Adrenal gland (tissue), 12 donors: ENCODE data around the gene PIEZO1. TPM values are rescaled to one million over a fixed set of nuclear protein-coding genes. Genes with fewer than 3 reads are reported as not detected.
A peak's percentile ranks its signal among the peaks of the same experiment; 100 is the strongest.

Experiments
- DNase-seq, 7 donors: peaks; one replicate each; pipeline ENCODE4 v3.0.0-alpha.2; 2019 to 2020
- H3K27ac ChIP-seq, 5 donors: fragments of 200-600 bp; sonication (generic) in 4 of 5; 1 replicate in 3 of 5; 2 replicates in 2 of 5; pipeline versions ENCODE4 v1.5.1 to v1.8.0; 2016 to 2020; ENCODE audit warnings: mild to moderate bottlenecking in 1 of 5
- H3K27me3 ChIP-seq: fragments of 200-600 bp; 2 replicates; pipeline ENCODE4 v1.8.0; 2021
- H3K36me3 ChIP-seq, 2 donors: fragments of 200-600 bp; replicated peaks in 1 of 2; 1 replicate in 1 of 2; 2 replicates in 1 of 2; pipeline versions ENCODE4 v1.5.1 to v1.8.0; 2018 to 2022
- H3K4me1 ChIP-seq, 2 donors: fragments of 200-600 bp; replicated peaks in 1 of 2; 1 replicate in 1 of 2; 2 replicates in 1 of 2; pipeline versions ENCODE4 v1.5.1 to v1.8.0; 2018 to 2021
- H3K4me3 ChIP-seq, 4 donors: fragments of 200-600 bp; sonication (generic) in 3 of 4; one replicate each; pipeline ENCODE4 v1.5.1; 2016 to 2018
- H3K9me3 ChIP-seq, 3 donors: fragments of 200-600 bp; sonication (generic) in 1 of 3; replicated peaks in 1 of 3; 1 replicate in 2 of 3; 2 replicates in 1 of 3; pipeline versions ENCODE4 v1.5.1 to v1.8.0; 2016 to 2021
- CTCF ChIP-seq, 6 experiments: fragments of 450-650 bp in 4 of 6; fragments of 200-600 bp in 2 of 6; sonication (generic) in 1 of 6; IDR thresholded peaks; 1 replicate in 5 of 6; 2 replicates in 1 of 6; pipeline versions ENCODE4 v1.5.1 to v1.8.0; 2016 to 2021; ENCODE audit warnings: antibody characterized with exemption in 6 of 6, mild to moderate bottlenecking in 2 of 6, moderate library complexity in 1 of 6
- POLR2A ChIP-seq, 2 donors: fragments of 450-650 bp; IDR thresholded peaks; one replicate each; pipeline ENCODE4 v1.6.1; 2017; ENCODE audit warnings: antibody characterized with exemption in 2 of 2, mild to moderate bottlenecking in 2 of 2, moderate library complexity in 1 of 2
- WGBS, 4 donors: extraction: QIAGEN DNeasy Blood & Tissue Kit in 2 of 4; methylation state at CpG; one replicate each; pipeline versions ENCODE4 v1.1.5 to v1.1.7; 2013 to 2017; 5-methylcytosine and 5-hydroxymethylcytosine counted together
- intact Hi-C, 2 donors: fragments of 100-400 bp; cut with DNase I; formaldehyde crosslinking; loops; one replicate each; pipeline versions ENCODE4 v1.14.1 to v1.15.0; 2022 to 2023
- polyA plus RNA-seq, 3 donors: library from polyadenylated mRNA; stranded (reverse); fragments of 200-250 nt in 2 of 3; fragments of 350-450 nt in 1 of 3; fragmentation: Illumina TruSeq in 1 of 3; extraction: RNeasy Lipid Tissue Mini Kit (QIAGEN cat#74804) in 1 of 3; gene quantifications; one replicate each; pipeline ENCODE4 v1.2.3, GENCODE V29; 2013 to 2014
- total RNA-seq, 9 donors: library from RNA; depleted of rRNA in 4 of 9; stranded (reverse); fragments of >200 nt in 4 of 9; fragments of 120-200 nt in 1 of 9; fragmentation: NEBNext Ultra II Directional in 1 of 9; extraction: Animal tissue kit (Norgen Biotek cat#: 25700) in 1 of 9; gene quantifications; one replicate each; pipeline versions ENCODE4 v1.1.0 to v1.2.4, GENCODE V29; 2013 to 2023
- donor health status: healthy with polysubstance abuse.
- donor health status: Bipolar disorder and iron deficiency.
- donor health status: DM: yes; HTN: yes; CAD: no.
- donor health status: DM: no; HTN: no; CAD: no.
- donor health status: DM: no; HTN: no; CAD: no.
- donor health status: DM: yes; HTN: yes; CAD: no.

Gene PIEZO1
- total and polyA plus RNA-seq, 12 donors: 7.9 to 327 (median 92.4) TPM

GRCh38 chr16:88698646-88699045 is 86.4 kb downstream of the PIEZO1 start:
- Histone ChIP-seq H3K36me3 (peaks cover 0 to 40% of the 10 kb centered on the region in 2 donors), H3K27me3 (no peaks in the 10 kb centered on the region), H3K4me1 (peaks cover 16 to 25% of the 10 kb centered on the region in 2 donors), H3K9me3 (no peaks in the 10 kb centered on the region), H3K4me3 (no peak overlapping the region), H3K27ac (no peak overlapping the region)
- DNase-seq: no peak
- no peak for TF ChIP-seq CTCF (IDR thresholded peaks at IDR 0.05)
- TF ChIP-seq POLR2A (IDR thresholded peaks at IDR 0.05): no peak
- 90 to 97% (median 95%) methylated on average over 22 to 25 of the region's 25 CpGs; no CpG with 5 or more reads in 1 of the 4 donors for WGBS, 4 donors
- intact Hi-C loops: no loop called here

- H3K9me3 ChIP-seq: no peaks in the 10 kb centered on the region
- DNase-seq: no peak
- TF ChIP-seq CTCF (IDR thresholded peaks at IDR 0.05) (peak in 3 of 6 experiments; percentile 13 to 26 (median 22)), POLR2A (IDR thresholded peaks at IDR 0.05) (no peak)
- H3K4me1 ChIP-seq: peaks cover 16 to 22% of the 10 kb centered on the region in 2 donors
- intact Hi-C loops: no loop called here
- peaks cover 0 to 40% of the 10 kb centered on the region in 2 donors for H3K36me3 ChIP-seq
- peak overlapping the region in 1 of 5 donors; percentile 69 for H3K27ac ChIP-seq
- H3K27me3 ChIP-seq: no peaks in the 10 kb centered on the region
- no peak overlapping the region for H3K4me3 ChIP-seq
- 81 to 86% (median 84%) methylated on average over 31 to 37 of the region's 37 CpGs for WGBS, 4 donors
These were observed 87.0 kb downstream of the PIEZO1 start for GRCh38 chr16:88697831-88698615.

- intact Hi-C loops: no loop called here
- Histone ChIP-seq H3K4me3 (no peak overlapping the region), H3K4me1 (peaks cover 16 to 20% of the 10 kb centered on the region in 2 donors), H3K27ac (peak overlapping the region in 1 of 5 donors; percentile 69), H3K9me3 (no peaks in the 10 kb centered on the region), H3K27me3 (peaks cover 4% of the 10 kb centered on the region), H3K36me3 (peaks cover 0 to 40% of the 10 kb centered on the region in 2 donors)
- no peak for TF ChIP-seq POLR2A (IDR thresholded peaks at IDR 0.05)
- TF ChIP-seq CTCF (IDR thresholded peaks at IDR 0.05): no peak
- DNase-seq: peak in 2 of 7 donors; percentile 59 to 64
- WGBS, 4 donors: 84 to 92% (median 87%) methylated on average over 20 to 47 of the region's 47 CpGs
These were observed 87.7 kb downstream of the PIEZO1 start for GRCh38 chr16:88697116-88697830.

- WGBS, 4 donors: 49 to 64% (median 59%) methylated on average over 12 to 14 of the region's 14 CpGs
- H3K4me3 ChIP-seq: no peak overlapping the region
- no peak for TF ChIP-seq POLR2A (IDR thresholded peaks at IDR 0.05)
- TF ChIP-seq CTCF (IDR thresholded peaks at IDR 0.05): no peak
- no peak for DNase-seq
- intact Hi-C loops: no loop called here
- H3K9me3 ChIP-seq: no peaks in the 10 kb centered on the region
- H3K27me3 ChIP-seq: peaks cover 6% of the 10 kb centered on the region
- no peak overlapping the region for H3K27ac ChIP-seq
- peaks cover 0 to 40% of the 10 kb centered on the region in 2 donors for H3K36me3 ChIP-seq
- peaks cover 15% of the 10 kb centered on the region in 2 donors for H3K4me1 ChIP-seq
These were observed 88.6 kb downstream of the PIEZO1 start for GRCh38 chr16:88696441-88696840.
